ENCODE results near the gene PARD3. TPM values are rescaled to one million over a fixed set of nuclear protein-coding genes. Genes with fewer than 3 reads are reported as not detected.
"Not testable (repeated sequence)": the region's sequence is repeated elsewhere in the genome, so short reads cannot be mapped to it uniquely, and the experiment has no call there.

Gene PARD3
- total RNA-seq, 2 experiments from 2014 or later = 1.3 to 1.9 TPM

GRCh38 chr10:34756584-34756983 is 58.5 kb downstream of the PARD3 start:
- Mint-ChIP-seq H3K27me3 (peaks cover 7% of the 10 kb centered on the region), H3K4me3 (no peak overlapping the region), H3K36me3 (no peaks in the 10 kb centered on the region), H3K27ac (no peak overlapping the region), H3K4me1 (peaks cover 10% of the 10 kb centered on the region), H3K9me3 (peaks cover 5% of the 10 kb centered on the region)
- no peak for DNase-seq

- no peaks in the 10 kb centered on the region for H3K36me3 Mint-ChIP-seq
- no peak overlapping the region for H3K27ac Mint-ChIP-seq
- H3K4me3 Mint-ChIP-seq = no peak overlapping the region
- no peak for DNase-seq
- H3K4me1 Mint-ChIP-seq = peaks cover 2% of the 10 kb centered on the region
- no peaks in the 10 kb centered on the region for H3K9me3 Mint-ChIP-seq
- H3K27me3 Mint-ChIP-seq = no peaks in the 10 kb centered on the region
Observed at GRCh38 chr10:34753014-34753757, 61.9 kb downstream of the PARD3 start.

GRCh38 chr10:34751272-34751671 is 63.8 kb downstream of the PARD3 start:
- DNase-seq = no peak
- Mint-ChIP-seq H3K4me3 (no peak overlapping the region), H3K9me3 (no peaks in the 10 kb centered on the region), H3K4me1 (no peaks in the 10 kb centered on the region), H3K27me3 (no peaks in the 10 kb centered on the region), H3K36me3 (no peaks in the 10 kb centered on the region), H3K27ac (no peak overlapping the region)

GRCh38 chr10:34750795-34751194 is 64.3 kb downstream of the PARD3 start:
- H3K4me1 Mint-ChIP-seq, H3K27me3 Mint-ChIP-seq, H3K4me3 Mint-ChIP-seq, H3K9me3 Mint-ChIP-seq, DNase-seq, H3K36me3 Mint-ChIP-seq, H3K27ac Mint-ChIP-seq: not testable (repeated sequence)

- no peak for DNase-seq
- Mint-ChIP-seq H3K9me3 (no peaks in the 10 kb centered on the region), H3K27ac (no peak overlapping the region), H3K4me1 (no peaks in the 10 kb centered on the region), H3K4me3 (no peak overlapping the region), H3K27me3 (peaks cover 4% of the 10 kb centered on the region), H3K36me3 (no peaks in the 10 kb centered on the region)
Observed at GRCh38 chr10:34748767-34749166, 66.3 kb downstream of the PARD3 start.

GRCh38 chr10:34748357-34748756 is 66.7 kb downstream of the PARD3 start:
- no peak for DNase-seq

GRCh38 chr10:34746094-34746493 is 69.0 kb downstream of the PARD3 start:
- H3K27me3 Mint-ChIP-seq = peaks cover 4% of the 10 kb centered on the region
- H3K9me3 Mint-ChIP-seq = no peaks in the 10 kb centered on the region
- no peaks in the 10 kb centered on the region for H3K4me1 Mint-ChIP-seq
- no peak for DNase-seq
- no peaks in the 10 kb centered on the region for H3K36me3 Mint-ChIP-seq
- no peak overlapping the region for H3K4me3 Mint-ChIP-seq
- no peak overlapping the region for H3K27ac Mint-ChIP-seq

More at GRCh38 chr10:34748357-34748756, 66.7 kb downstream of the PARD3 start:
- H3K9me3 Mint-ChIP-seq = no peaks in the 10 kb centered on the region
- no peaks in the 10 kb centered on the region for H3K36me3 Mint-ChIP-seq
- peaks cover 4% of the 10 kb centered on the region for H3K27me3 Mint-ChIP-seq
- H3K4me3 Mint-ChIP-seq = no peak overlapping the region
- H3K4me1 Mint-ChIP-seq = no peaks in the 10 kb centered on the region
- no peak overlapping the region for H3K27ac Mint-ChIP-seq

GRCh38 chr10:34745244-34745643 is 69.9 kb downstream of the PARD3 start:
- DNase-seq = no peak
- no peak overlapping the region for H3K4me3 Mint-ChIP-seq
- H3K27ac Mint-ChIP-seq = no peak overlapping the region
- no peaks in the 10 kb centered on the region for H3K4me1 Mint-ChIP-seq
- peaks cover 9% of the 10 kb centered on the region for H3K27me3 Mint-ChIP-seq
- no peaks in the 10 kb centered on the region for H3K36me3 Mint-ChIP-seq
- H3K9me3 Mint-ChIP-seq = no peaks in the 10 kb centered on the region

- no peaks in the 10 kb centered on the region for H3K4me1 Mint-ChIP-seq
- DNase-seq = no peak
- no peaks in the 10 kb centered on the region for H3K9me3 Mint-ChIP-seq
- H3K27me3 Mint-ChIP-seq = peaks cover 14% of the 10 kb centered on the region
- H3K27ac Mint-ChIP-seq = no peak overlapping the region
- H3K36me3 Mint-ChIP-seq = no peaks in the 10 kb centered on the region
- no peak overlapping the region for H3K4me3 Mint-ChIP-seq
Observed at GRCh38 chr10:34744590-34744989, 70.5 kb downstream of the PARD3 start.

GRCh38 chr10:34743814-34744213 is 71.3 kb downstream of the PARD3 start:
- Mint-ChIP-seq H3K36me3 (no peaks in the 10 kb centered on the region), H3K4me1 (no peaks in the 10 kb centered on the region), H3K27me3 (peaks cover 16% of the 10 kb centered on the region), H3K9me3 (no peaks in the 10 kb centered on the region), H3K4me3 (no peak overlapping the region), H3K27ac (no peak overlapping the region)
- no peak for DNase-seq

GRCh38 chr10:34742456-34742855 is 72.6 kb downstream of the PARD3 start:
- H3K36me3 Mint-ChIP-seq = no peaks in the 10 kb centered on the region
- peaks cover 22% of the 10 kb centered on the region for H3K27me3 Mint-ChIP-seq
- no peak overlapping the region for H3K4me3 Mint-ChIP-seq
- no peak overlapping the region for H3K27ac Mint-ChIP-seq
- H3K4me1 Mint-ChIP-seq = no peaks in the 10 kb centered on the region
- no peak for DNase-seq
- no peaks in the 10 kb centered on the region for H3K9me3 Mint-ChIP-seq

- H3K27me3 Mint-ChIP-seq = peaks cover 27% of the 10 kb centered on the region
- not testable (repeated sequence) for H3K4me3 Mint-ChIP-seq, H3K9me3 Mint-ChIP-seq, H3K4me1 Mint-ChIP-seq, DNase-seq, H3K27ac Mint-ChIP-seq, H3K36me3 Mint-ChIP-seq
Observed at GRCh38 chr10:34741087-34741486, 74.0 kb downstream of the PARD3 start.

GRCh38 chr10:34740321-34740720 is 74.8 kb downstream of the PARD3 start:
- Mint-ChIP-seq H3K4me3 (no peak overlapping the region), H3K4me1 (no peaks in the 10 kb centered on the region), H3K27me3 (peaks cover 25% of the 10 kb centered on the region), H3K27ac (no peak overlapping the region), H3K36me3 (no peaks in the 10 kb centered on the region), H3K9me3 (no peaks in the 10 kb centered on the region)
- no peak for DNase-seq

- Mint-ChIP-seq H3K4me3 (no peak overlapping the region), H3K4me1 (no peaks in the 10 kb centered on the region), H3K36me3 (no peaks in the 10 kb centered on the region), H3K27ac (no peak overlapping the region), H3K27me3 (peaks cover 23% of the 10 kb centered on the region), H3K9me3 (no peaks in the 10 kb centered on the region)
- no peak for DNase-seq
Observed at GRCh38 chr10:34739915-34740314, 75.2 kb downstream of the PARD3 start.

- H3K27me3 Mint-ChIP-seq = peaks cover 23% of the 10 kb centered on the region
- no peaks in the 10 kb centered on the region for H3K36me3 Mint-ChIP-seq
- no peak for DNase-seq
Observed at GRCh38 chr10:34737772-34738169, 77.3 kb downstream of the PARD3 start.

GRCh38 chr10:34736976-34737771 is 77.9 kb downstream of the PARD3 start:
- peaks cover 23% of the 10 kb centered on the region for H3K27me3 Mint-ChIP-seq
- H3K27ac Mint-ChIP-seq = no peak overlapping the region
- no peaks in the 10 kb centered on the region for H3K36me3 Mint-ChIP-seq
- no peak overlapping the region for H3K4me3 Mint-ChIP-seq
- no peaks in the 10 kb centered on the region for H3K4me1 Mint-ChIP-seq
- no peaks in the 10 kb centered on the region for H3K9me3 Mint-ChIP-seq
- DNase-seq = no peak

More at GRCh38 chr10:34737772-34738169, 77.3 kb downstream of the PARD3 start:
- no peak overlapping the region for H3K4me3 Mint-ChIP-seq
- no peak overlapping the region for H3K27ac Mint-ChIP-seq
- H3K9me3 Mint-ChIP-seq = no peaks in the 10 kb centered on the region
- no peaks in the 10 kb centered on the region for H3K4me1 Mint-ChIP-seq
